Epithelial cell of proximal tubule (primary cell): ENCODE results near the gene ACSL1. TPM values are rescaled to one million over a fixed set of nuclear protein-coding genes. Genes with fewer than 3 reads are reported as not detected.

ENCODE experiments used
- DNase-seq: peaks from one replicate; pipeline ENCODE4 v3.0.0-alpha.2; 2011; ENCODE audit warnings: low read depth
- H3K4me3 ChIP-seq: 2 replicates; pipeline ENCODE4 v1.5.1; 2011; ENCODE audit warnings: low read depth, mild to moderate bottlenecking, low read length
- CTCF ChIP-seq: conservative IDR thresholded peaks from 2 replicates; pipeline ENCODE4 v1.5.1; 2012; ENCODE audit warnings: low read depth, mild to moderate bottlenecking, low read length
- total RNA-seq: library from RNA; depleted of rRNA; stranded (reverse); fragments of >200 nt; gene quantifications from 2 replicates; pipeline ENCODE4 v1.2.3, GENCODE V29; 2015

The ACSL1 gene
- total RNA-seq, 1 donor from 2014 or later, result 18.5 TPM

DNA sequence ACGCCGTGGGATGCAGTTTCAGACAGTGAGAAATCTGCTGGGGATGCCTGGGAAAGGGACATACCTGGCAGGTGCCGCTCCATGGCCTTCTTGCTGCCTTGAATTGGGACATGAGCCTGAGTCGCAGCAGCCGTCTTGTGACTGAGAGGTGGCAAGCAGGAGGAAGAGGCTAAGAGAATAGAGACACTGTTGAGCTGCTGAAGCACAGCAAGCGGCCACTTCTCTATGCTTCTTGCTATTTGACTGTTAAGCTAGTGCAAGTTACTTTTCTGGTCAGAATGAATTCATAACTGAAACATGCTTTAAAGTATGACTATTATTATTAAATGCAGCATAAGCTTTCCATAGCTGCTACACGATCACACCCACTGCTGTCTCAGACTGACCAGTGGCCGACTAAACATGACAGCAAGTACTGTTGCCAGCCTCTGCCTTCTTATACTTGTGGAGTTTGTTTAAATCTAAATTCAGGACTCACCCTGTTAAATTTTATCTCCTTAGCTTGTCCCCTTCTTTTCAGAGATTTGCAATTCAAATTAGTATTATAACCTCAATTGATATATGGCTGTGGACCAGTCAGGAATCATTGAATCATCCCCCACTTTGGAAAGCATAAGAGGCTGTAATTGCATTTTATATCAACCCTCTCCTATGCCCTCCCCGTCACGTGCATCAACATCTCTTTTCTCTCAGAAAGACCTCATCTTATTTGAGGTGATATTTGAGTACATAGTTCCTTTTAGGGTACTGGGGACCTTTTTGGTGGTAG lies 24.8 kb upstream of the ACSL1 start:
- no peak for DNase-seq
- TF ChIP-seq CTCF, result no peak
- H3K4me3 ChIP-seq, result no peak overlapping the region

DNA sequence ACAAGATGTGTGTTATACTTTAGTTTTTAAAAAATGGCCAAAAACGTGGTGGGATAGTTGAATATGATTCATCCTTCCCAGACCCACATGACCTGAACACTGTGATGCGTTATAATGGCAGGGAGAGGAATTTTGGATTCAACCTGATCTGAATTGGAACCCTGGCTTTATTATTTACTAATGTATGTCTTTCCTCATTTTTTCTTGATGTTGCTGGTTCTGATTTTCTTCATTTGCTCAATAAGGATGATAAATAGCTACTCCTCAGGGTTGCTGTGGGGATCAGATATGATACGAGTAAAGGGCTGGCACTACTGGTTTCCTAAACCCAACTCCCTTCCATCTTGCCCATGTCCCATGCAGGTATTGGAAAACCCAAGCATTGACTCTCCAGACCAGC lies 24.2 kb upstream of the ACSL1 start:
- DNase-seq, result no peak
- no peak for TF ChIP-seq CTCF
- H3K4me3 ChIP-seq, result no peak overlapping the region

GRCh38 chr4:184849185-184849584 lies 23.4 kb upstream of the ACSL1 start:
- no peak overlapping the region for H3K4me3 ChIP-seq
- DNase-seq, result no peak
- no peak for TF ChIP-seq CTCF

DNA sequence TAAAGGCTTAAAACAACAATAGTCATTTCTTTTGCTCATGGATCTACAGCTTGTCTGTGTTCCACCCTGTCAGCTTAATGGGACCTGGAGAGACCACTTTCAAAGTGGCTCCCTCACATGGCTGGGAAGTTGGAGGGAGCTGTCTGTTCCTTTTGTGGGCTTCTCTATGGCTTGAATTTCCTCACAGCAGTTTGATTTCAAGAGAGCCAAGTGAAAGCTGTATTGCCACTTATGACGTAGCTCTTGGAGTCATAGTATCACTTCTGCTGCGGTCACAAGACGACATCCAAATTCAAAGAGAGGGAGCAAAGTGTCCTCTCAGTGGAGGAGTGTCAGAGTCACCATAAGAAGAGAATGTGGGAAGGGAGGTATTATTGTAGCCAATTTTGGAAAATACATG lies 22.7 kb upstream of the ACSL1 start:
- TF ChIP-seq CTCF, result no peak
- H3K4me3 ChIP-seq, result no peak overlapping the region
- no peak for DNase-seq

DNA sequence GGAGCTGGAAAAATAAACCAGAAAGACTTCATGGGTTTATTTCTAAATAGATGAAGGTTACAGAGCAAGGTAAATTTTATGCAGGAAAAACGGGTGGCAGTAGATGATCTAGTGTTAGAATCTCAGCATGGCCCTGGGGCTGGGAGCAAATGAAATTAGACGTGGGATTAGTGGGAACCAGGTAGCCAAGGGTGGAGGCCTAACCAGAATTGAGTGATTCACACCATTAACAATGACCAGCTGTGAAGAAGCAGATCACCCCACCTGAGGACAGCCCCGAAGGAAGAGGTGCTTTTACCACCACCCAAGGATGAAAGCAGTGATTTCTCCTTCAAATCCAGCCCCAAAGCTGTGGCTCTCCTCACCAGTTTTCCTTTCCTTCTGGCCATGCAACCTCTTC lies 20.8 kb upstream of the ACSL1 start:
- H3K4me3 ChIP-seq, result no peak overlapping the region
- no peak for DNase-seq
- no peak for TF ChIP-seq CTCF

DNA sequence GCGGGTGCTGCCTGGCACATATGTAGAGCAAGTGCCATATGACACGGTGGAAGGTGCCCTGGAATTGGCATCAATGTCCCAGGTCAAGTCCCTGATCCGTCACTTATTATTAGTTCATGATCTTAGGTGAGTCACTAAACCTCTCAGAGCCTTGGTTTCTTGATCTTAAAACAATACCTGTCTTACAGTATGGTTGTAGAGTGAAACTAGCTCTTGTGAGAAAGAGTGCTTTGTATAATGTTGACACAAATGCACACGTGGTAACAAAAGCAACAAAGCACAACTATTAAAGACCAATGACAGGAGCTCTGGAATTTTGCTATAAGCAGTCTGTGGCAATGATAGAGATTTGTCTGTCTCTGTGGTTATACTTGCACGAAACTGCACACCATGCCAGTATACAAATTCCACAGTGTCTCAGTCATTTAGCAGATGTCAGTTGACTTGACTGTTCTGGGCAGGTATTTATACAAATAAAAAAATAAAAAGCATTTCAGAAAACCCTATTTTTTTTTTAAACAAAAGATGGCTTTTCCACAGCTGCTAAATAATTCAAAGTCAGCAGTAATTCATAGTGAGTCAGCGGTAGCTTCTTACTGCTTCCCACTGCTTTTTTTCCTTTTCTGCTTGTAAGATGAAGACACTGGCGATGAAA lies 19.7 kb upstream of the ACSL1 start:
- DNase-seq, result no peak
- TF ChIP-seq CTCF, result no peak
- H3K4me3 ChIP-seq, result no peak overlapping the region

- DNase-seq, result no peak
- H3K4me3 ChIP-seq, result no peak overlapping the region
- TF ChIP-seq CTCF, result no peak
Observed at GRCh38 chr4:184844742-184845141, 19.0 kb upstream of the ACSL1 start.
